ENCODE results near the gene TAF3.

Gene TAF3

DNA sequence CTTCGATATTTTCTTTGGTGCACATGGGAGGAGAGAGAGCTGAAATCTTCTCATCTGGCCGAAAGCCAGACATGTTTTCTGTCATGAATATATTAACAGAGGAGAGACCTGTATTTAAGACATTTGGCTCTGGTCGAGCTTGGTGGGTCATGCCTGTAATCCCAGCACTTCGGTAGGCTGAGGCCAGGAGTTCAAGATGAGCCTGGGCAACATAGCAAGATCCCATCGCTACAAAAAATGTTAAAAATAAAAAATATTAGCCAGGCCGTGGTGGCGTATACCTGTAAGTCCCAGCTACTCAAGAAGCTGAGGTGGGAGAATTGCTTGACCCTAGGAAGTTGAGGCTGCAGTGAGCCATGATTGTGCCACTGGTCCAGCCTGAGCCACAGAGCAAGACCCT, 214.3 kb downstream of the TAF3 start:
- DNase-seq: no peak
- ATAC-seq (ENCODE audit: insufficient read depth, low read depth): no peak
- Histone ChIP-seq H3K27ac (ENCODE audit: low read length) (no peak overlapping the region), H3K36me3 (ENCODE audit: insufficient read depth, low read length) (no peaks in the 10 kb centered on the region), H4K20me1 (ENCODE audit: insufficient read depth, low read length) (no peaks in the 10 kb centered on the region), H3K9me3 (ENCODE audit: insufficient read depth, low read length, severe bottlenecking) (no peaks in the 10 kb centered on the region), H3K79me2 (ENCODE audit: insufficient read depth, low read length) (no peaks in the 10 kb centered on the region), H3K4me1 (ENCODE audit: insufficient read depth, low read length) (no peaks in the 10 kb centered on the region), H3K9ac (ENCODE audit: low read depth, low read length) (no peak overlapping the region), H3K4me3 (ENCODE audit: low read depth in 1 of 2, low read length in 2 of 2) (no peak overlapping the region), H3K4me2 (ENCODE audit: insufficient read depth, low read length) (no peak overlapping the region), H2AFZ (ENCODE audit: low read depth, low read length) (no peak overlapping the region), H3K27me3 (ENCODE audit: insufficient read depth, low read length, poor library complexity) (no peaks in the 10 kb centered on the region)
- TF ChIP-seq, protein P1, sequence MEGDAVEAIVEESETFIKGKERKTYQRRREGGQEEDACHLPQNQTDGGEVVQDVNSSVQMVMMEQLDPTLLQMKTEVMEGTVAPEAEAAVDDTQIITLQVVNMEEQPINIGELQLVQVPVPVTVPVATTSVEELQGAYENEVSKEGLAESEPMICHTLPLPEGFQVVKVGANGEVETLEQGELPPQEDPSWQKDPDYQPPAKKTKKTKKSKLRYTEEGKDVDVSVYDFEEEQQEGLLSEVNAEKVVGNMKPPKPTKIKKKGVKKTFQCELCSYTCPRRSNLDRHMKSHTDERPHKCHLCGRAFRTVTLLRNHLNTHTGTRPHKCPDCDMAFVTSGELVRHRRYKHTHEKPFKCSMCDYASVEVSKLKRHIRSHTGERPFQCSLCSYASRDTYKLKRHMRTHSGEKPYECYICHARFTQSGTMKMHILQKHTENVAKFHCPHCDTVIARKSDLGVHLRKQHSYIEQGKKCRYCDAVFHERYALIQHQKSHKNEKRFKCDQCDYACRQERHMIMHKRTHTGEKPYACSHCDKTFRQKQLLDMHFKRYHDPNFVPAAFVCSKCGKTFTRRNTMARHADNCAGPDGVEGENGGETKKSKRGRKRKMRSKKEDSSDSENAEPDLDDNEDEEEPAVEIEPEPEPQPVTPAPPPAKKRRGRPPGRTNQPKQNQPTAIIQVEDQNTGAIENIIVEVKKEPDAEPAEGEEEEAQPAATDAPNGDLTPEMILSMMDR (IDR thresholded peaks at IDR 0.05; ENCODE audit: borderline replicate concordance, extremely low read depth, low read length, poor library complexity, severe bottlenecking): no peak
- TF ChIP-seq EZH2 (IDR thresholded peaks at IDR 0.05; ENCODE audit: borderline replicate concordance, low read depth, low read length, severe bottlenecking): no peak

DNA sequence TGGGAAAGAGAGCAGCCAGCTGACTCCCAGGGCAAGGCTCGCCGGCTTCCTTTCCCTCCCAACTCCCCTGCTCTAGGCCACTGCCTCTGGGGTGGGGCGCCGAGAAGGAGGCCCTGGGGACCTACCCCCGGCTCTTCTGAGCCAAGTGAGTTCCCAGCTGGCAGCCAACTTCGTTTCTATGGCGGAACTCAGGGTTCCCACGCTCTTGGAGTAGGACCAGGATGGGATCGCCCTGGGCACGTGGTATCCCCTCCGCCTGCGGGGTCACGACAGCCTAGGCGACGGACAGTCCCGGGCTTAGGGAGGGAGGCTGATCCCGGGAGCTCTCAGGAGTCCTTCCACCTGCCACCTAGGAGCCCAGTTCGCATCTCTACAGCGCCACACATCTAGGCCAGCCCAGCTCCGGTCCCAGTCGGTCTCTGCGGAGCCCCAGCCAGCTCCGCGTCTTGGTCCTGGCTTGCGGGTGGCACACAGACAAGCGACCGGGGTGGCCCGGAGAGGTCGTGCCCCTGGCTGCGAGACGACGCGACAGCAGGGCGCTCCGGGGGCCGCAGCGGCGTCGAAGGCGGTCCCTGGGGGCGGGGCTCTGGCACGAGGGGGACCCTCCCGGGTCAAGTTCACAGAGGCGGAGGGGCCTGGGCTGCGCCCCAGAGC, 215.6 kb downstream of the TAF3 start:
- ATAC-seq (ENCODE audit: insufficient read depth, low read depth) (no peak), DNase-seq (no peak)
- Histone ChIP-seq H3K4me1 (ENCODE audit: insufficient read depth, low read length) (no peaks in the 10 kb centered on the region), H2AFZ (ENCODE audit: low read depth, low read length) (no peak overlapping the region), H3K27ac (ENCODE audit: low read length) (no peak overlapping the region), H3K9ac (ENCODE audit: low read depth, low read length) (no peak overlapping the region), H4K20me1 (ENCODE audit: insufficient read depth, low read length) (no peaks in the 10 kb centered on the region), H3K9me3 (ENCODE audit: insufficient read depth, low read length, severe bottlenecking) (no peaks in the 10 kb centered on the region), H3K4me2 (ENCODE audit: insufficient read depth, low read length) (no peak overlapping the region), H3K79me2 (ENCODE audit: insufficient read depth, low read length) (no peaks in the 10 kb centered on the region), H3K4me3 (ENCODE audit: low read depth in 1 of 2, low read length in 2 of 2) (no peak overlapping the region), H3K27me3 (ENCODE audit: insufficient read depth, low read length, poor library complexity) (no peaks in the 10 kb centered on the region), H3K36me3 (ENCODE audit: insufficient read depth, low read length) (no peaks in the 10 kb centered on the region)
- TF ChIP-seq EZH2 (IDR thresholded peaks at IDR 0.05; ENCODE audit: borderline replicate concordance, low read depth, low read length, severe bottlenecking): no peak
- TF ChIP-seq, protein P1 (IDR thresholded peaks at IDR 0.05; ENCODE audit: borderline replicate concordance, extremely low read depth, low read length, poor library complexity, severe bottlenecking): no peak

DNA sequence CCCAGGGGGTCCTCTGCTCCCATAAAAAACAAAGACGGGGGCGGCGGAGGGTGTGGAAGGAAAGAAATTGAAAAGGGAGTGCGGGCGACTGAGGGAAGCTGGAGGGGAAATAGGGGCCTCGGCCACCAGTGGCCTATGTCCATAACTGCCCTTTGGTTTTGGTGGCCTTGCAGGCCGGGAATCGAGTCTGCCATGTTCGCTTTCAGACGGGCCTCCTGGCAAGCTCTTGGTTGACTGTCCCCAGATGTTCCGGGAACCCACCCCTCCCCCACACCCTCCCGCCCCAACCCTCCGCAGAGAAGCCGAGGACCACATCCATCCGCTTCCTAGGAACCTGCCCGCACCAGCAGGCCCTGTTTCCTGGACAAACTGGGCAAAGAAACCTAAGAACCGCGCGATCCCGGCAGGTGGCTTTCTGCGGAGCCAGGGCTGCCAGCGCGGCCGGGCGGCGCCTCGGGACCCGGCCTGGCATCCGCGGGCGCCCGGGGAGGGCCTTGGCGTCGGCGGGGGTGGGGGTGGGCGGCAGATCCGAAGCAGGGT, 216.2 kb downstream of the TAF3 start:
- peaks cover 5% of the 10 kb centered on the region for H3K27me3 ChIP-seq (ENCODE audit: insufficient read depth, low read length, poor library complexity)
- H3K4me3 ChIP-seq (ENCODE audit: low read depth in 1 of 2, low read length in 2 of 2): no peak overlapping the region
- H3K4me2 ChIP-seq (ENCODE audit: insufficient read depth, low read length): no peak overlapping the region

More for the DNA sequence above, 216.2 kb downstream of the TAF3 start:
- no peaks in the 10 kb centered on the region for H3K36me3 ChIP-seq (ENCODE audit: insufficient read depth, low read length)
- no peaks in the 10 kb centered on the region for H3K79me2 ChIP-seq (ENCODE audit: insufficient read depth, low read length)
- DNase-seq (no peak), ATAC-seq (ENCODE audit: insufficient read depth, low read depth) (no peak)
- H3K4me1 ChIP-seq (ENCODE audit: insufficient read depth, low read length): no peaks in the 10 kb centered on the region
- H3K27ac ChIP-seq (ENCODE audit: low read length): no peak overlapping the region
- H3K9ac ChIP-seq (ENCODE audit: low read depth, low read length): no peak overlapping the region
- H2AFZ ChIP-seq (ENCODE audit: low read depth, low read length): no peak overlapping the region
- H3K9me3 ChIP-seq (ENCODE audit: insufficient read depth, low read length, severe bottlenecking): no peaks in the 10 kb centered on the region
- no peaks in the 10 kb centered on the region for H4K20me1 ChIP-seq (ENCODE audit: insufficient read depth, low read length)
- TF ChIP-seq, protein P1 (IDR thresholded peaks at IDR 0.05; ENCODE audit: borderline replicate concordance, extremely low read depth, low read length, poor library complexity, severe bottlenecking): no peak
- TF ChIP-seq EZH2 (IDR thresholded peaks at IDR 0.05; ENCODE audit: borderline replicate concordance, low read depth, low read length, severe bottlenecking): no peak

Measured in DND-41 (cell line).